BJ (cell line): ENCODE measurements around the gene SCP2. TPM values are rescaled to one million over a fixed set of nuclear protein-coding genes. Genes with fewer than 3 reads are reported as not detected.

ENCODE experiments used
- CTCF ChIA-PET: fragments of 350-600 bp; formaldehyde crosslinking; extraction: SDS; loops from one replicate; lab custom pipeline; 2021; ENCODE audit warnings: antibody characterized with exemption, inconsistent platforms; lab: Yijun Ruan, JAX
- POLR2A ChIA-PET: fragments of 300-600 bp; sonication (Branson Sonifier 250); formaldehyde crosslinking; extraction: SDS; loops from one replicate; lab custom pipeline; 2021; ENCODE audit warnings: antibody characterized with exemption; lab: Charles Lee
- DNase-seq: peaks from one replicate; pipeline ENCODE4 v3.0.0-alpha.2; 2011; ENCODE audit warnings: low read depth
- H3K27me3 ChIP-seq: 2 replicates; pipeline ENCODE4 v1.6.0; 2011; ENCODE audit warnings: low read length; ENCODE audit not compliant: control insufficient read depth, insufficient read depth
- H3K36me3 ChIP-seq: 2 replicates; pipeline ENCODE4 v1.5.1; 2011; ENCODE audit warnings: low read length; ENCODE audit not compliant: control insufficient read depth, insufficient read depth
- H3K4me3 ChIP-seq: 2 replicates; pipeline ENCODE4 v1.5.1; 2011; ENCODE audit warnings: low read depth, mild to moderate bottlenecking, control low read depth, low read length
- polyA plus RNA-seq: library from polyadenylated mRNA; depleted of rRNA; stranded (reverse); fragments of >200 nt; gene quantifications from 2 replicates; pipeline ENCODE4 v1.2.3, GENCODE V29; 2011
- TF ChIP-seq, protein P1 (sequence below): IDR thresholded peaks from 2 replicates; pipeline ENCODE4 v1.5.1; 2011; ENCODE audit warnings: low read depth, mild to moderate bottlenecking, control low read depth, inconsistent platforms, low read length, moderate library complexity; ENCODE audit not compliant: insufficient read depth

Gene SCP2
- polyA plus RNA-seq, 1 experiment: 50.0 TPM

DNA sequence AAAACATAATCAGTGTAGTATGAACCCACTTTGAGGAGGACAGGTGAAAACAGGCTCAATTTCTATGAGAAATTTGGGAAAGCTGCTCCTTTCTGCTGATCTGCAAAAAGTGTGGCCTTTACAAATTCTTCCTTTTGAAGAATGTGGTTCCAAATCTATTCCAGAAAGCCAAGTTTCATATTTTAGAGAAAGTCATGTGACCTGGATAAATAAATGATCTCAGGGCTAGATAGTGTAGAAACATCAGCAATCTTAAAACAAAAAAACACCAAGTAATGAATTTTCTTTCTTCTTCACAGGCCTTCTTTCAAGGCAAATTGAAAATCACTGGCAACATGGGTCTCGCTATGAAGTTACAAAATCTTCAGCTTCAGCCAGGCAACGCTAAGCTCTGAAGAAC lies 123.2 kb downstream of the SCP2 start:
- Histone ChIP-seq H3K36me3 (peaks cover 4% of the 10 kb centered on the region; the same call in 1 of the 2 replicates), H3K4me3 (no peak overlapping the region), H3K27me3 (no peaks in the 10 kb centered on the region)
- TF ChIP-seq, protein P1, sequence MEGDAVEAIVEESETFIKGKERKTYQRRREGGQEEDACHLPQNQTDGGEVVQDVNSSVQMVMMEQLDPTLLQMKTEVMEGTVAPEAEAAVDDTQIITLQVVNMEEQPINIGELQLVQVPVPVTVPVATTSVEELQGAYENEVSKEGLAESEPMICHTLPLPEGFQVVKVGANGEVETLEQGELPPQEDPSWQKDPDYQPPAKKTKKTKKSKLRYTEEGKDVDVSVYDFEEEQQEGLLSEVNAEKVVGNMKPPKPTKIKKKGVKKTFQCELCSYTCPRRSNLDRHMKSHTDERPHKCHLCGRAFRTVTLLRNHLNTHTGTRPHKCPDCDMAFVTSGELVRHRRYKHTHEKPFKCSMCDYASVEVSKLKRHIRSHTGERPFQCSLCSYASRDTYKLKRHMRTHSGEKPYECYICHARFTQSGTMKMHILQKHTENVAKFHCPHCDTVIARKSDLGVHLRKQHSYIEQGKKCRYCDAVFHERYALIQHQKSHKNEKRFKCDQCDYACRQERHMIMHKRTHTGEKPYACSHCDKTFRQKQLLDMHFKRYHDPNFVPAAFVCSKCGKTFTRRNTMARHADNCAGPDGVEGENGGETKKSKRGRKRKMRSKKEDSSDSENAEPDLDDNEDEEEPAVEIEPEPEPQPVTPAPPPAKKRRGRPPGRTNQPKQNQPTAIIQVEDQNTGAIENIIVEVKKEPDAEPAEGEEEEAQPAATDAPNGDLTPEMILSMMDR: no peak
- POLR2A ChIA-PET: no interaction called here
- no peak for DNase-seq
- CTCF ChIA-PET: interaction anchor here (2.0 kb wide), 1 partner anchor 10 kb away, joined by 6 read pairs; no protein-coding TSS in a partner anchor

DNA sequence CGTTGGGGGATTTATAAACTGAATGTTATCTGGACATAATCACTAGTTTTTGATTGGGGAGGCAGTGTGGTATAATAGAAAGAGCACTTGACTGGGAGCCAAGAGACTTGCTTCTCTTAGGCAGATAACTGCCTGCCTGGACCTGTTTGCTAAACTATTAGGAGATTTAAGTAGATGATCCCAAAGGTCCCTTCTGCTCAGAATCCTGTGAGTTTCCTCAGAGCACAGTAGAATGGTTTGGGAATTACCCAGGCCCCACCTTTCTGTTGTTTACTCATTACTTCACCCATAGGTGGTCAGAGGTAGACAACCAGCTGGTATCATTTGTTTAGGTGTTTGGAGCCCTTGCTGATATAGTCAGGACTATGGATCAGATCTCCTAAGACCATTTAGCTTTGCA lies 124.6 kb downstream of the SCP2 start:
- peaks cover 4% of the 10 kb centered on the region; the same call in 1 of the 2 replicates for H3K36me3 ChIP-seq
- no peak for DNase-seq
- POLR2A ChIA-PET: no interaction called here
- H3K27me3 ChIP-seq: no peaks in the 10 kb centered on the region
- CTCF ChIA-PET: interaction anchor here (2.0 kb wide), 1 partner anchor 9 kb away, joined by 6 read pairs; no protein-coding TSS in a partner anchor
- no peak overlapping the region for H3K4me3 ChIP-seq
- TF ChIP-seq, protein P1: no peak

DNA sequence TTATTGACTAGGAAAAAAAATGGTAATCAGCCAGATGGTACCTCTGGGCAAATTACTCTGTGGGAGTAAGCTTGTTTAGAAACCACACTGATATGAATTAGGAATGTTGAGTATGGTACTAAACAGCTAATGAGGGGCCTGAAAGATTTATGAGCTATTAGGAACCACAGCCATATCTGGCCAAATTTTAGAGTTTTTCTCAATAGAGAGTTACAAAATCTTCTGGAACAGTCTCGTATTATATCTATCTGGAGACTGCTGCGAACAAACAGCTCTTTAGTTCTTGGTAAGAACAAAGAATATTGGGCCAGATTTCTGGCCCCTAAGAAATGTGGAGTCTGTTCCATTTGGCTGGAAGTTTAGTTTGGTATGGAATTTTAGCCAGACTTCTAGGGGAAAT lies 130.1 kb downstream of the SCP2 start:
- H3K27me3 ChIP-seq: no peaks in the 10 kb centered on the region
- POLR2A ChIA-PET: interaction anchor here (0.7 kb wide), 1 partner anchor 10 kb away, joined by 3 read pairs; no protein-coding TSS in a partner anchor
- TF ChIP-seq, protein P1: no peak
- CTCF ChIA-PET: interaction anchor here (0.6 to 1.8 kb wide), 3 partner anchors 9 to 753 kb away, joined by 3 to 5 read pairs (median 4); no protein-coding TSS in a partner anchor
- peaks cover 2% of the 10 kb centered on the region; the same call in 1 of the 2 replicates for H3K36me3 ChIP-seq
- H3K4me3 ChIP-seq: no peak overlapping the region
- DNase-seq: peak; percentile 60

DNA sequence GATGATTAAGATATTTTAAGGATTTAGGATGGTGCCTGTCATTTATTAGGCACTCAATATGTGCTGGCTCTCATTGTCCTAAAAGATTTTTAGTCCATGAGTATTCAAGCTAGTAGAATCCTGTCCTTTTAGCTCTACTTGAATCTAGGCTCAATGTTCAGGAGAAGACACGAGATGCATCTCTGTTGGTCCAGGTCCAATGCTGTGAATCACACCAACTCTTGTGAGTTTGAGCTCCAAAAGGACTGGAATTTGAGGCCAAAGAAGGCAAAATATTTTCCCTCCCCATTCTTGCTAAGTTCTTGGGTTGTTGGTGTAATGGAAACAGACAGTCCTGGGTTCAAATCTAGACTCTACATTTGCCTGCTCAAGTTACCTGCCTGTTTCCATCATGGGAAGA lies 133.5 kb downstream of the SCP2 start:
- CTCF ChIA-PET: interaction anchor here (0.9 to 1.7 kb wide), 6 partner anchors 9 to 218 kb away, joined by 3 to 6 read pairs (median 4); no protein-coding TSS in a partner anchor
- TF ChIP-seq, protein P1: no peak
- peak; percentile 88 for DNase-seq
- Histone ChIP-seq H3K27me3 (no peaks in the 10 kb centered on the region), H3K36me3 (peaks cover 3% of the 10 kb centered on the region; the same call in 1 of the 2 replicates), H3K4me3 (no peak overlapping the region)
- POLR2A ChIA-PET: interaction anchor here (0.6 to 0.9 kb wide), 2 partner anchors 17 to 120 kb away, joined by 3 to 6 read pairs; no protein-coding TSS in a partner anchor

DNA sequence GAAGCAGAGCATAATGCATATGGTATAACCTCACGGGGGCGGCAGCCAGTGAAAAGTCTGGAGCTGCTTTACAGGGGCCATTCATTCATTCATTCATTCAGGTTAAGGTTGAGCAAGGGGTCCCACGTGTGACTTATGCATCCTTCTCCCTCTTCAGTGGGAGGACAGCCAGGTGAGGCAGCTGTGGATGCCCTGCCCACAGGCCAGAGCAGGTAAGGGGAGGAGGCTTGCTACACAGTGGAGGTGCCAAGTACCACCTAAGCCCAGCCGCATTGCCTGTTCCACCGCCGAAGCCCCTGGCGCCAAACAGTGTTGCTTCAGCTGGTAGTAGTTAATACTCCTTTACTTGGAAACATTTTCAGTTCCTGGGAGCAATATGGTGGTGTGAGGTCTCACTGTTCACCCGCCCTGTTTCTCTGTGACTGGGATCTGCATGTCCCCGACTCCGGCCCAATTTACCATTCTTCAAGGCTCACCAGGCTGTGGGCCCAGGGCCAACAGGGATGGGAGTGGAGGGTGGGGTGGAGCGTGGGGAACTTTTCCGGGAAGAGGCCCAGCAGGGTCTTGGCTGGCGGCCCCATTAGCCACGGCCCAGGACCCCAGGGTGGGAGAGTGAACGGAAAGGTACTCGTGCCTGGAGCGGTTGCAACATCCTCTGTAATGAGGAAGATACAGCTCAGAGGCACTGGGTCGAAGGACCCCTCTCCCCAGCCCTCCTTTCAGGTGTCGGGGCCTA lies 134.2 kb downstream of the SCP2 start:
- no peak for DNase-seq
- peaks cover 3% of the 10 kb centered on the region; the same call in 1 of the 2 replicates for H3K36me3 ChIP-seq
- TF ChIP-seq, protein P1: no peak
- ChIA-PET CTCF (interaction anchor here (0.9 to 1.7 kb wide), 6 partner anchors 10 to 217 kb away, joined by 3 to 6 read pairs (median 4); no protein-coding TSS in a partner anchor), POLR2A (interaction anchor here (0.6 to 0.9 kb wide), 2 partner anchors 18 to 119 kb away, joined by 3 to 6 read pairs; no protein-coding TSS in a partner anchor)
- no peaks in the 10 kb centered on the region for H3K27me3 ChIP-seq
- H3K4me3 ChIP-seq: peak overlapping the region; percentile 78
